Measurements from ENCODE around the gene ALX1.
A peak's percentile ranks its signal among the peaks of the same experiment; 100 is the strongest.

Gene ALX1

DNA sequence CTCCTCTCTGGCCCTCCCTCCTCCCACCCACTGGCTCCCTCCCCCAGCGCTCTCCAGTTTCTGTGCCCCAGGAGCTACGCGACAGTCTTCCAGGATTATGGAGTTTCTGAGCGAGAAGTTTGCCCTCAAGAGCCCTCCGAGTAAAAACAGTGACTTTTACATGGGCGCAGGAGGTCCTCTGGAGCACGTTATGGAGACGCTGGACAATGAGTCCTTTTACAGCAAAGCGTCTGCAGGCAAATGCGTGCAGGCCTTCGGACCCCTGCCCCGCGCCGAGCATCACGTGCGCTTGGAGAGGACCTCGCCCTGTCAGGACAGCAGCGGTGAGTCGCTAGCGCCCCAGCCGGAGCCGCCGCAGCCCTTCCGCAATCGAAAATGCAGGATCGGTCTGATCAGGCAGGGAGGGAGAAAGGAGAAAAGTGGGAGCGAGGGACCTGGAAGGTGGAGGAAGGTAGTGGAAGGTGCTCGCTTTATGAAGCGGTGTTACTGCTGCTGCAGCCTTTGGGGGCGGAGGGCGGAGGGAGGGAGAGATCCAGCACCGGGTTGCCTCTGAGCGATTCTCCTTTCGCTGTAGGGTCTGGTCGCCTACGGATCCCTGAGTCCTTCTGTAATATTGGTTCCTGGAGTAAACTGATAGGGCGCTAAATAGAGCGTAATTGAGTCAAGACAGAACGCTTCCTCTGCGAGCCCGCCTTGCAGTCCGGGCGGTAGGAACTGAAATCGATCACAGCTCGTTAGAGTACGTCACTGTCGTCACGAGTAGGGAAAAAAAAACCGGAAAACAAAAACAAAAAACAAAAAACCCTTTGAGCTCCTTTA lies at the start of gene ALX1:
TSS of gene ALX1 (plus strand) at position 56 of the 819 bp plus-strand sequence. CDS start at position 98, 42 bp downstream.
- Histone ChIP-seq H3K9me3 (no peaks in the 10 kb centered on the region), H3K27me3 (ENCODE audit: low read depth) (no peaks in the 10 kb centered on the region), H3K36me3 (replicated peaks) (no peaks in the 10 kb centered on the region), H3K4me3 (peak within 1 kb of the TSS; percentile 55), H3K4me1 (peaks cover 21% of the 10 kb centered on the region)
- DNase-seq (ENCODE audit: low spot score in 2 of 2): peak; percentile 78 to 85
- in situ Hi-C loops (cut with MboI; ENCODE audit: low sequenced_read_pairs): no loop called here

DNA sequence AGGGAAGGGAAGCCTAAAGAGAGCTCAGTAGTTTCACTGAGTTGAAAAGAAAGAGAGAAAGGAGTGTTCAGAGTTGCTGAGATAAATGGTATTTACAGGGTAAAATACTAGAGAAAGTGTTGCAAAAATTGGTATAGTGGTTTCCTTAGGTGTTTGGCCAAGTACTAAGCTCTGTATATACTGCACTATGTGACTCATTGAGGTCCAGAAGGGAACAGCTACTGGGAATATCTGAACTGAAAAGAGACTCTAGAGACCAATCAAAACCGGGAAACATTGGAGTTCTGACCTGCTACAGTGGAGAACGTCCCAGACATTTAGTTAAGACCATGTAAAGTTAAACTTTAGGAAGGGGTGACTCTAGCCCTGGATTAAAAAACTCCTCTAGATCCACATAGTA lies 42.7 kb upstream of the ALX1 start:
- no peaks in the 10 kb centered on the region for H3K36me3 ChIP-seq (replicated peaks)
- no peak overlapping the region for H3K4me3 ChIP-seq
- DNase-seq (ENCODE audit: low spot score in 2 of 2): no peak
- H3K9me3 ChIP-seq: no peaks in the 10 kb centered on the region
- H3K4me1 ChIP-seq: no peaks in the 10 kb centered on the region
- in situ Hi-C loops (cut with MboI; ENCODE audit: low sequenced_read_pairs): no loop called here
- H3K27me3 ChIP-seq (ENCODE audit: low read depth): no peaks in the 10 kb centered on the region; the same call in 1 of the 2 replicates

GRCh38 chr12:85244561-85244960 lies 35.5 kb upstream of the ALX1 start:
- Histone ChIP-seq H3K9me3 (no peaks in the 10 kb centered on the region), H3K36me3 (replicated peaks) (no peaks in the 10 kb centered on the region), H3K4me3 (no peak overlapping the region), H3K27me3 (ENCODE audit: low read depth) (no peaks in the 10 kb centered on the region), H3K4me1 (no peaks in the 10 kb centered on the region)
- DNase-seq (ENCODE audit: low spot score in 2 of 2): no peak
- in situ Hi-C loops (cut with MboI; ENCODE audit: low sequenced_read_pairs): no loop called here

DNA sequence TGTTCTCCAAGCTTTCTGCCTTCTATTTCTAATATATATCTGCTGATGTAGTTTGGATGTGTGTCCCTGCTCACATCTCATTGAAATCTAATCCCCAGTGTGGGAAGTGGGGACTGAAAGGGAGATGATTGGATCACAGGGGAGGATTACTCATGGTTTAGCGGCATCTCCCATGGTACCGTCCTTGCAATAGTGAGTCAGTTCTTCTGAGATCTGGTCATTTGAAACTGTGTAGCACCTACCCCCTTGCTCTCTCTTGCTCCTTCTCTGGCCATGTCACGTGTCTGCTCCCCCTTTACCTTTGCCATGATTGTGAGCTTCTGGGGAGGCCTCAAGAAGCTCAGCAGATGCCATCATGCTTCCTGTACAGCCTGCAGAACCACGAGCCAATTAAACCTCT lies 26.2 kb upstream of the ALX1 start:
- in situ Hi-C loops (cut with MboI; ENCODE audit: low sequenced_read_pairs): no loop called here
- no peak for DNase-seq (ENCODE audit: low spot score in 2 of 2)
- peaks cover 5% of the 10 kb centered on the region; the same call in 1 of the 2 replicates for H3K27me3 ChIP-seq (ENCODE audit: low read depth)
- no peak overlapping the region for H3K4me3 ChIP-seq
- no peaks in the 10 kb centered on the region; the same call in 1 of the 2 replicates for H3K4me1 ChIP-seq
- no peaks in the 10 kb centered on the region for H3K9me3 ChIP-seq
- H3K36me3 ChIP-seq (replicated peaks): no peaks in the 10 kb centered on the region

DNA sequence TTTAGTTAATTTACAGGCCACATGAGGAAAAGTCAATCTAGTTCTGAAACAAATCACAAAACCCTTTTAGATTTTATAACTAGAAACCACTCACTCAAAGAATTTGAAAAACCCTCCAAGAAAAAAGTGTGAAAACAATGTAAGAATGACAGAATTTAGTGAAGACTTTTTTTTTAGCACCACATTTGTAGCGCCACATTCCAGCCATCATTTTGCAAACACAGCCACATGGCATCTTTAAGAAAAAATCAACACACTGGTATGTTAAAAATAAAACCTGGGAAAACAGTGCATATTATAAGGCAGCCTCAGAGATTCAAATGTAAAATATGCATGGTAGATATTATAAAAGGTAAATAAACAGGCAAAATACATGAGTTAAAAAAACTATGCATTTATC lies 22.3 kb upstream of the ALX1 start:
- no peaks in the 10 kb centered on the region for H3K36me3 ChIP-seq (replicated peaks)
- no peak for DNase-seq (ENCODE audit: low spot score in 2 of 2)
- H3K27me3 ChIP-seq (ENCODE audit: low read depth): peaks cover 2% of the 10 kb centered on the region; the same call in 1 of the 2 replicates
- H3K4me3 ChIP-seq: no peak overlapping the region
- no peaks in the 10 kb centered on the region; the same call in 1 of the 2 replicates for H3K4me1 ChIP-seq
- no peaks in the 10 kb centered on the region for H3K9me3 ChIP-seq
- in situ Hi-C loops (cut with MboI; ENCODE audit: low sequenced_read_pairs): no loop called here

DNA sequence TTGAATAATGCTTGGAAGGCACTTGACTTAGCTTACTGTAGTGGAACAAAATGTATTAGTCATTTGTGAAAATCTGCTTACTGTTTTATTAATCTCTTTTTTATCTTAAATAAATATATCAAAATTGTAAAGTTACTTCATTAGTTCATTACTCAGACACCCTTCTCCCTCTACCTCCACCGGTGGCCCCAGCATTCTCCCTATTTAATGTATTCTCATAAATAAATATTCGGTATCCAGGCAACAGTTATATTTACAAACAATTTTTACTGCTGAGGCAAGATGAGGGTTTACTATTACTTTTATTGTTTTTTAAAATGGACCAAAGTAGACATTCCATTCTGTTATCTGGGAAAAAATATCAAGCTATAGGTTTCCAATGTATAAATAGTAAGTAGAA lies 19.6 kb upstream of the ALX1 start:
- no peaks in the 10 kb centered on the region for H3K27me3 ChIP-seq (ENCODE audit: low read depth)
- no peaks in the 10 kb centered on the region for H3K9me3 ChIP-seq
- no peaks in the 10 kb centered on the region for H3K36me3 ChIP-seq (replicated peaks)
- no peak overlapping the region for H3K4me3 ChIP-seq
- in situ Hi-C loops (cut with MboI; ENCODE audit: low sequenced_read_pairs): no loop called here
- H3K4me1 ChIP-seq: no peaks in the 10 kb centered on the region
- DNase-seq (ENCODE audit: low spot score in 2 of 2): no peak

- Histone ChIP-seq H3K9me3 (no peaks in the 10 kb centered on the region), H3K27me3 (ENCODE audit: low read depth) (no peaks in the 10 kb centered on the region), H3K36me3 (replicated peaks) (no peaks in the 10 kb centered on the region), H3K4me3 (no peak overlapping the region), H3K4me1 (no peaks in the 10 kb centered on the region)
- no peak for DNase-seq (ENCODE audit: low spot score in 2 of 2)
- in situ Hi-C loops (cut with MboI; ENCODE audit: low sequenced_read_pairs): no loop called here
Observed at GRCh38 chr12:85260896-85261295, 19.1 kb upstream of the ALX1 start.

DNA sequence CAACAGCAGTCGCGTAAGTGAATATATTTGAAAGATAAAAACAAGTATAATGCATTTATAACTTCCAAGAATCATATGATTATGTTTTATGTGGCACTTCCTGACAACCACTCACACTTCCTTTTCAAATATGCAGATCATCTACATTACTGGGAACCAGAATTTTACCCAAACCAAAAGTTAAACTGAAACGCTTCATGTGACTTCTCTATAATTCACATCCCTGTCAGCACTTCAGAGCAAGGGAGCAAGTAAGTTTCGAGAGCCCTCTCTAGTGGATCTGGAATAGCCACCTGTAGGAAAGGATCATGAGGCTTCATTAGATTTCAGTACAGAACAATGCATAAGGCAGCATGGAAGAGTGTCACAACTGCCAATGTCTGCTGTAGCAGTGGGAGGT lies 13.7 kb upstream of the ALX1 start:
- Histone ChIP-seq H3K27me3 (ENCODE audit: low read depth) (peaks cover 14% of the 10 kb centered on the region; the same call in 1 of the 2 replicates), H3K4me1 (no peaks in the 10 kb centered on the region), H3K9me3 (no peaks in the 10 kb centered on the region), H3K36me3 (replicated peaks) (no peaks in the 10 kb centered on the region), H3K4me3 (no peak overlapping the region)
- no peak for DNase-seq (ENCODE audit: low spot score in 2 of 2)
- in situ Hi-C loops (cut with MboI; ENCODE audit: low sequenced_read_pairs): no loop called here

DNA sequence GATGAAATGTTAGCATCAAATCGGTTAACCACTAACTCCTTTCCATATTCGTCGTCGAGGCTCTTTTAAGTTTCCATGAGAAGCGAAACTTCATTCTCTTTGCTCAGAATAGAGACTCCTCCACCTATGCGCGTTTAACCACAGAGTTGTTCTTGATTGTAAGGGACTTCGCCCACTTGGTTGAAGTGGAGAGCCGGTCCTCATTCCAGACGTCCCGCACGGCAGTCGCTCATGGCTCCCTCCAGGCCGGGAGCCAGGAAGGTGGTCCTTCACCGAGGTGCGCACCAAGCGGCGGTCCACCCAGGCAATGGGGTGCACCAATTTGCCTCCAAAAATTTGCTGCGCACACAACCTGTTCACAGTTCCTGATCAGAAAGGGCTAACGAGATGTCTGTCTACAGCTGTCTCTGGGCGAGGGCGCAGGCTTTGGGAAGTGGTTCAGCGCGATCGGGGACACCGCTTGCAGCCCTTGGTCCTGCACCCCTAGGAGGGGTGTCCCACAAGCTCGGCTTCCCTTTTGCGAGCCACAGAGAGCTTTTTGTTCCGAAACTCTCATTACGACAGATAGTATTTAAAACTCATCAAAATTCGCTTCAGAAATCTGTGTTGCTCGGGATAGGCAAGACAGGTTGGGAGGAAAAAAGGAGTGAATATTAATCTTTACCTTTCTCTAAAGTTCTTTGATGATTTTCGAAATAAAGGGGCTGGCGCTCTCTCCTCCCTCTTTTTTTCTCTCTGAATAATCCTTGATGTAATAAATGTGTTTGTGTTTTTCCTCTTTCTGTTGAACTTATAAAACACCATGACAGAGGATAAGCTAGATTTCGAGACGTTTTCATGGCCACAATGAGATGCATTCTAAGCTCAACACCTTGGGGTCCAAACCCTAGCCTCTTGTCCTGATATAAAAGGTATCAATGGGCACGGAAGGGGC lies 6.4 kb upstream of the ALX1 start:
- no peaks in the 10 kb centered on the region for H3K36me3 ChIP-seq (replicated peaks)
- no peak overlapping the region for H3K4me3 ChIP-seq
- no peaks in the 10 kb centered on the region for H3K27me3 ChIP-seq (ENCODE audit: low read depth)
- H3K4me1 ChIP-seq: no peaks in the 10 kb centered on the region
- DNase-seq (ENCODE audit: low spot score in 2 of 2): no peak
- in situ Hi-C loops (cut with MboI; ENCODE audit: low sequenced_read_pairs): no loop called here
- H3K9me3 ChIP-seq: no peaks in the 10 kb centered on the region

- Histone ChIP-seq H3K36me3 (replicated peaks) (no peaks in the 10 kb centered on the region), H3K9me3 (no peaks in the 10 kb centered on the region), H3K4me3 (no peak overlapping the region), H3K27me3 (ENCODE audit: low read depth) (no peaks in the 10 kb centered on the region), H3K4me1 (no peaks in the 10 kb centered on the region)
- in situ Hi-C loops (cut with MboI; ENCODE audit: low sequenced_read_pairs): no loop called here
- no peak for DNase-seq (ENCODE audit: low spot score in 2 of 2)
Observed at GRCh38 chr12:85274315-85274651, 5.7 kb upstream of the ALX1 start.

DNA sequence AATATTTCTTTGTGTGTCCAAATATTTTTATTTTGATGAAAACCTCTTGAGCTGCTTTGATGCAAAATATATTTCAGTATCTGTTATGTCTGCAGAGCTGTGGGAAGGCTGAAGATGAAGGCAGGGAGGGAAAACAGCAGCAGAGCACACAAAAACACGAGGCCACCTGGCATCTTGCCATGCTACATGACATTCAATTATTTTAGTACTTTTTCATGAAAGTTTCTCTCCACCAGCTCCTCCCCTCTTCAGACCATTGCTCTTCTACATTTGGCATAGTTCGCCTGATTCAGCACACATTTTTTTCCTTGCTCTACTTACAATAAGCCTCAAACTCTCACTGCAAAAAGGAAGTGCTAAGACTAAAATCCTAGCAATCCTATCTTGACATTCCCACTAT lies 4.6 kb upstream of the ALX1 start:
- Histone ChIP-seq H3K27me3 (ENCODE audit: low read depth) (no peaks in the 10 kb centered on the region), H3K9me3 (no peaks in the 10 kb centered on the region), H3K36me3 (replicated peaks) (no peaks in the 10 kb centered on the region), H3K4me3 (no peak overlapping the region), H3K4me1 (no peaks in the 10 kb centered on the region)
- DNase-seq (ENCODE audit: low spot score in 2 of 2): no peak
- in situ Hi-C loops (cut with MboI; ENCODE audit: low sequenced_read_pairs): no loop called here

- H3K27me3 ChIP-seq (ENCODE audit: low read depth): no peaks in the 10 kb centered on the region
- H3K36me3 ChIP-seq (replicated peaks): no peaks in the 10 kb centered on the region
- in situ Hi-C loops (cut with MboI; ENCODE audit: low sequenced_read_pairs): no loop called here
- no peaks in the 10 kb centered on the region; the same call in 1 of the 2 replicates for H3K4me1 ChIP-seq
- H3K4me3 ChIP-seq: no peak overlapping the region
- no peaks in the 10 kb centered on the region for H3K9me3 ChIP-seq
- no peak for DNase-seq (ENCODE audit: low spot score in 2 of 2)
Observed at GRCh38 chr12:85277191-85277590, 2.8 kb upstream of the ALX1 start.

DNA sequence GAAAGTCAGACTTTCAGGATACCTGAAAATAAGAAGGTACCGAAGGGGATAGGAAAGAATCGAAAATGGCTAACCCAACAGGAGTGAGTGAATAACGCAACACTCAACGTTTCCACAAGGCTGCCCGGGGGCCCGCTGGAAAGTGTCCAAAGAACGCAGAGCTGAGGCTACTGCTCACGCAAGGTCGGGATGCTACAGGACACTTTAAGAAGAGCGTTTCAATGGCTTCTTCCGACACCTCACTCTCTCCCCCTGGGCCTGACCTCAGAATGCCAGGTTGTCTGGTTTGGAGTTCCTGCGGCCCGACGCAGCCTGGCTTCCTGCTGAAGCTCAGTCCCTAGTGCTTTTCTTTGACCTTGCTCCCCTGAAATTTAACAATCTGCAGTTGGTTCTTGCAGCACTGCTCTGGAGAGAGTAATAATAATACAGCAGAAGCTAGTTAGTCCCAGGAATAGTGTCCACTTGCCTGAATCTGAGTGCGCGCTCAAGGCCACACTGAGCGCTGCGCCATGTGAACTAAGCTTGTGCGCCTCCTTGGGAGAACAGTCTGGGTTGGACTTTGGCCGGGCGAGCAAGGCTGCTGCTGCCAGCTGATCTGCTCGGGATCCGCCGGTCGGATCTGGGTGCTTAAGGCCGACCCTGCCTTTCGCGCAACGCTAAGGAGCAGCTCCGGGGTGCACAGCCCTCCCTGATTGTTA lies 2.0 kb upstream of the ALX1 start:
- Histone ChIP-seq H3K9me3 (no peaks in the 10 kb centered on the region), H3K27me3 (ENCODE audit: low read depth) (no peaks in the 10 kb centered on the region), H3K4me1 (peaks cover 6% of the 10 kb centered on the region; the same call in 1 of the 2 replicates), H3K36me3 (replicated peaks) (no peaks in the 10 kb centered on the region), H3K4me3 (no peak overlapping the region)
- in situ Hi-C loops (cut with MboI; ENCODE audit: low sequenced_read_pairs): no loop called here
- no peak for DNase-seq (ENCODE audit: low spot score in 2 of 2)
